EH (cell line): Measurements from ENCODE around the gene ZSWIM8.
"Not testable (repeated sequence)": the region's sequence is repeated elsewhere in the genome, so short reads cannot be mapped to it uniquely, and the experiment has no call there.

Source experiments
- DNase-seq: peaks from one replicate; pipeline ENCODE4 v3.0.0-alpha.2; 2015; ENCODE audit warnings: low read depth

Gene ZSWIM8

DNA sequence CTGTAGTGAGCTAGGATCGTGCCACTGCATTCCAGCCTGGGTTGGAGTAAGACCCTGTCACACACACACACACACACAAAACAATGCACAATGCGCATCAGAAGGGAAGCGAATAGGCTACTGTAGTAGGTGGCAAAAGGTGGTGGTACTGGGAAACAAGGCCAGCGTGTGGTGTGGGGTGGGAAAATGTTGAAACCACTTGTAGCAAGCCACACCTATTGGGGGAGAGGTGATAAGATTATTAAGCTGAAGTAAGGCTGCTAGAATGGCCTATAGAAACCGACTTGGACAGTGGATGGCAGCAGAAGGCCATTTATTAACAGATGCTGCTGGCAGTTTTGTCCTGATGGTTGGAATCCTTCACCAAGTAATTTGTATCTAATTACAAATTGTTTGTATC, 10.8 kb upstream of the ZSWIM8 start:
- DNase-seq = peak; percentile 43

- no peak for DNase-seq
Observed at GRCh38 chr10:73779018-73779417, 6.4 kb upstream of the ZSWIM8 start.

GRCh38 chr10:73779539-73780197, 5.7 kb upstream of the ZSWIM8 start:
- DNase-seq = no peak

DNA sequence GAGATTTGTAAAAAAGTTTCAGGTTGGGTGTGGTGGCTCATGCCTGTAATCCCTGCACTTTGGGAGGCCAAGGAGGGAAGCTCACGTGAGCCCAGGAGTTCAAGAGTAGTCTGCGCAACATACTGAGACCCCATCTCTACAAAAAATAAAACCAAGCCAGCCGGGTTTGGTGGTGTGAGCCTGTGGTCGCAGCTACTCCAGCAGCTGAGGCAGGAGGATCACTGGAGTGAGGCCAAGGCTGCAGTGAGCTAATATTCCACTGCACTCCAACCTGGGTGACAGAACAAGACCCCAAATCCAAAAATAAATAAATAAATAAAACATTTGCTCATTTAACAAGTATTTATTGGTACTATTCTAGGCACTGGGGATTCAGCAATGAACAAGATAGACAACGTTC, 5.1 kb upstream of the ZSWIM8 start:
- no peak for DNase-seq

- DNase-seq = peak; percentile 24
Observed at GRCh38 chr10:73780966-73781365, 4.4 kb upstream of the ZSWIM8 start.

- no peak for DNase-seq
Observed at GRCh38 chr10:73781548-73781878, 3.9 kb upstream of the ZSWIM8 start.

GRCh38 chr10:73781879-73782748, 3.3 kb upstream of the ZSWIM8 start, which contains the start of gene CHCHD1:
Gene CHCHD1 (plus strand): TSS chr10:73782048. CDS start chr10:73782076, 28 bp downstream.
- peak; percentile 87 for DNase-seq

- no peak for DNase-seq
Observed at GRCh38 chr10:73782749-73783085, 2.7 kb upstream of the ZSWIM8 start.

DNA sequence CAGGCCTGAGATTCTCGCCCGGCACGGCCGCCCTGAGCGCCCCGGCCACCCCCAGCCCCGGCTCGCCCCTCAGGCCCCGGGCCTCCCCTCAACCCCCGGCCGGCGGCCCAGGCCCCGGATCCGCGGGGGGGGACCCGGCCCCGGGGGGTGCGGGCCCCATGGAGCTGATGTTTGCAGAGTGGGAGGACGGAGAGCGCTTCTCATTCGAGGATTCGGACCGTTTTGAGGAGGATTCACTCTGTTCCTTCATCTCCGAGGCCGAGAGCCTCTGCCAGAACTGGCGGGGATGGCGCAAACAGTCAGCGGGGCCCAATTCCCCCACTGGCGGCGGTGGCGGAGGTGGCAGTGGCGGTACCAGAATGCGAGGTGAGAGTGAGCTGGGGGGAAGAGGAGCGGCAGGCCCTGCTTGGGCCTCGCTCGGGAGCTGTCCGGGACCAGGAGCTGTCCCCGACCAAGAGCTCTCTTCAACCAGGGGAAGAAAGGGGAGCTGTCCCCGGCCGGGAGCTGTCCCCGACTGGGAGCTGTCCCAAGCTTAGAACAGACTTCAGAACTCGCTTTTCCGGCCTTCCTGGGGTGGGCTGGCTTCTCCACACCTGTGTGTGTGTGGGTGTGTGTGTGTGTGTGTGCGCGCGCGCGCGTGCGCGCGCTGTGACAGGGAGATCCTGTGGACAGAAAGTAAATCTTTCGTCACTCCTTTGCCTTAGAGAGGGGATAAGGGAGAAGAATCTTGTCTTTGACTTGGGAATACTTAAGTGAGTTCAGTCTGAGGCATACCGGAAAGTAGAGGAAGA, 510 bp downstream of the ZSWIM8 start:
- peak; percentile 72 for DNase-seq

DNA sequence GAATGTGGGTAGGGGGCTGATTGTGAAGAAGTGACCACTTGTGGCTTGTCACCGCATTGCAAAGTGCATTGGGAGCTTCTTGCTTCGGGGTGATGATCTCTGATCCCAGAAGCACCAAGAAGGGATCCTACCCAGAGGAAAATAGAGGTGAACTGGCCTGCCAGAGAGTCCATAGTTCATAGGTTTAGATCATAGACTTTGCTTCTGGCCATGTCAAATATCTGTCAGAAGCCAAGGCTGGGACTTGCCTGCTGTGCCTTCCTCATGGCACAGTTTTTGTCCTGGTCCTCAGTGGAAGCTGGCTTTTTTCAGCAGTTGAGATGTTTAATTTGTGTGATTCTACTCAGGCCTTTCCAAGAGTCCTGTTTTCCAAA, 1.1 kb downstream of the ZSWIM8 start:
- DNase-seq = no peak

DNA sequence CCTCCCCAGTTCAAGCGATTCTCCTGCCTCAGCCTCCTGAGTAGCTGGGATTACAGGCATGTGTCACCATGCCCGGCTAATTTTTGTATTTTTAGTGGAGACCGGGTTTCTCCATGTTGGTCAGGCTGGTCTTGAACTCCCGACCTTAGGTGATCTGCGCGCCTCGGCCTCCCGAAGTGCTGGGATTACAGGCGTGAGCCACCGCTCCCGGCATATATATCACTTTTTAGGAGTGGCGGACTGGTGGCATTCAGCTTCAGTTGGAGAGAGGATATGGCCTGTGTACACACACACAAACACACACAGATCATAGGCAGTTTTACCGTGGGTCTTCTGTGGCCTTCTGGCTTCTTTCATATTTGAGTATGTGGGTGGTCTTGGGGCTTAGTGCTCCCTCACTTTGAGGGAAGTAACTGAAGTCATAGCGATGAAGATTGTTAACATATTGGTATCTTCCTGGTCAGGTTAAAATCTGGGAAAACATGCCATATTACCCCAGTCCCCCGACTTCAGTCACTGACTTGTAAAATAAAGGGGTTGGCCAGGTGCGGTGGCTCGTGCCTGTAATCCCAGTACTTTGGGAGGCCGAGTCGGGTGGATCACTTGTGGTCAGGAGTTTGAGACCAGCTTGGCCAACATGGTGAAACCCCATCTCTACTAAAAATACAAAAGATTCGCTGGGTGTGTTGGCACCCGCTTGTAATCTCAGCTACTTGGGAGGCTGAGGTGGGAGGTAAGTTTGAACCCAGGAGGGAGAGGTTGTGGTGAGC, 1.8 kb downstream of the ZSWIM8 start:
- DNase-seq = not testable (repeated sequence)

DNA sequence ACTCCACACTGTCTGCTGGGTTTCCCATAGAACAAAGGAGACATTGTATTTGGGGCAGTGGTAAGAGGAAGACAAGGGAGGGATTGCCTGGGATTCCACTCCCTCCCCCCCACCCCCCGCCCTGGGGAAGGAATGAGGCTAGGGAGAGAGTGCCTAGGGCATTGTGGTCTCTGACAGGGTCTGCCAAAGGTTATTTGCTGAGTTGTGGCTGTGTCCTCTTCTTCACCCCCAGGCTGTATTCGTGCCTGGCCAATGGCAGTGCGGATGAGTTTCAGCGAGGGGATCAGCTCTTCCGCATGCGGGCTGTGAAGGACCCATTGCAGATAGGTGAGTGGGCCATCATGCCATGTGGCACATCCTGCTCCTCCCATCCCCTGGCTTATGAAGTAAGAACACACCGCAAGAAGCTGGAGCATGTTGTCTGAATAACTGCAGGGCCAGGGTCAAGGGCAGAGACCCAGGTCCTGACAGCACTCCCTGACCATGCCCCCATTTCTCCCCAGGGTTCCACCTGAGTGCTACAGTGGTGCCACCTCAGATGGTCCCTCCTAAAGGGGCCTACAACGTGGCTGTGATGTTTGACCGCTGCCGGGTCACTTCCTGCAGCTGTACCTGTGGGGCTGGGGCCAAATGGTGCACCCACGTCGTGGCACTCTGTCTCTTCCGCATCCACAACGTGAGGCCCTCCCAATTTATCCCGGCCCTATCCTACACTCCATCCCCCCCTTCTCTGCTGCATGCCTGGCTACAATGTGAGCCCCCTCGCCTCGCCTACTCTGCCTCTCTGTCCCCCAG, 3.7 kb downstream of the ZSWIM8 start:
- no peak for DNase-seq

DNA sequence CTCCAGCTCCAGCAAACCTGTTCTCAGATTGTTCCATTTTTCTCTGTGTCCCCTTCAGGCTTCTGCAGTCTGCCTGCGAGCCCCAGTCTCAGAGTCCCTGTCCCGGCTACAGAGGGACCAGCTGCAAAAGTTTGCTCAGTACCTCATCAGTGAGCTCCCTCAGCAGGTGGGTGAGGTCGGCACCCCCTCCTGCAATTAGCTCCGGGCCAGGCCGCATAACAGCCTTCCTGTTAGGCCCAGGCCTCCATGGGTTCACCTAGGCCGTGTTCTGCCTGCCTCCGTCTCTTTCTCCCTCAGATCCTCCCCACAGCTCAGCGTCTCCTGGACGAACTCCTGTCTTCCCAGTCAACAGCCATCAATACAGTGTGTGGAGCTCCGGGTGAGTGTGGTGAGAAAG, 4.3 kb downstream of the ZSWIM8 start:
- no peak for DNase-seq

GRCh38 chr10:73790886-73791625, 5.7 kb downstream of the ZSWIM8 start:
- no peak for DNase-seq

- DNase-seq = no peak
Observed at GRCh38 chr10:73791871-73792400, 6.5 kb downstream of the ZSWIM8 start.

DNA sequence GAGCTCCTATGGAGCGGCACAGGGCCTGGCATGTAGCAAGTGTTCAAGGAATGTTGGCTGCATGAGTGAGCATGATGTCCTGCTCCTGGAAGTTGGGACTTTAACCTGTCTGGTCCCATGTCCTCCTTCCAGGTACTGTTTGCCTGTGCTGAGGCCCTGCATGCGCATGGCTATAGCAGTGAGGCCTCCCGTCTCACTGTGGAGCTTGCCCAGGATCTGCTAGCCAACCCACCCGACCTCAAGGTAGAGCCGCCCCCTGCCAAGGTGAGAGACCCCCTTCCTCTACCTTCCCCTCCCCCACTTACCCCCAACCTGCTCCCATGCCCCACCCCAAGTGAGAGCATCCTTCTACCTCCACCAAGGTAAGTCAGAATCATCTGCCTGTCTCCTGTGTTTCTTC, 8.1 kb downstream of the ZSWIM8 start:
- DNase-seq = no peak

- DNase-seq = not testable (repeated sequence)
Observed at GRCh38 chr10:73795491-73795890, 10.1 kb downstream of the ZSWIM8 start.

- DNase-seq = not testable (repeated sequence)
Observed at GRCh38 chr10:73796035-73796434, 10.6 kb downstream of the ZSWIM8 start.

DNA sequence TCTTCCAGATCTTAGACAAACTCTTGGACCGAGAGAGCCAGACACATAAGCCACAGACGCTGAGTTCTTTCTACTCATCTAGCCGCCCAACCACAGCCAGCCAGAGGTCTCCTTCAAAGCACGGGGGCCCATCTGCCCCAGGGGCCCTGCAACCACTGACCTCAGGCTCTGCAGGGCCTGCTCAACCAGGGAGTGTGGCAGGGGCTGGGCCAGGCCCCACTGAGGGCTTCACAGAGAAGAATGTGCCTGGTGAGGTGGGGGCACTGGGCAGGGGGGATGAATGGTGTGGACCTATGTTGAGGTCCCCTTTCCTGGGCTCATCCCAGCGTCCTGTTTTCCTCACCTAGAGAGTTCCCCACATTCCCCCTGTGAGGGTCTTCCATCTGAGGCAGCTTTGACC, 11.4 kb downstream of the ZSWIM8 start:
- DNase-seq = no peak

GRCh38 chr10:73797324-73798025, 12.1 kb downstream of the ZSWIM8 start:
- DNase-seq = no peak
